Measurements from ENCODE around the gene THTPA.
"Not testable (repeated sequence)": the region's sequence is repeated elsewhere in the genome, so short reads cannot be mapped to it uniquely, and the experiment has no call there.

THTPA gene

DNA sequence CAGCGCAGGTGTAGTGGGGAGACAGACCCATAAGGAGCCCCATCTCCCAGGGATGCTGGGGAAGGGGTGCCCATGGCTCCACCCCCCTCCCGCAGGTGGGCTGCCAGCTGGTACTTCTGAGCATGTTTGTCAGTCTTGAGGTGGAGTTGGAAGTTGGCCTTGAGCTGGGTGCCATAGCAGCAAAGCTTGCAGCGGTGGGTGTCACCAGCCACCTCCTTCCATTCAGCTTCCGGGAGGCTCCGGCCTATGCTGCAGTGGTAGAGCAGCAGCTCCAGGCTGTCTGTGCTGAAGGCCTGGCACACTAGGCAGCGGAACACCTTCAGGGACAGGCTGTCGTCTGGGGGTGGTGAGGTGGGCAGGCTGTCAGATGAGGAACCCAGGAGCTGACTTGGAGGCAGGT lies 23.4 kb upstream of the THTPA start:
- in situ Hi-C loops (cut with MboI; ENCODE audit: low sequenced_read_pairs) = no loop called here

DNA sequence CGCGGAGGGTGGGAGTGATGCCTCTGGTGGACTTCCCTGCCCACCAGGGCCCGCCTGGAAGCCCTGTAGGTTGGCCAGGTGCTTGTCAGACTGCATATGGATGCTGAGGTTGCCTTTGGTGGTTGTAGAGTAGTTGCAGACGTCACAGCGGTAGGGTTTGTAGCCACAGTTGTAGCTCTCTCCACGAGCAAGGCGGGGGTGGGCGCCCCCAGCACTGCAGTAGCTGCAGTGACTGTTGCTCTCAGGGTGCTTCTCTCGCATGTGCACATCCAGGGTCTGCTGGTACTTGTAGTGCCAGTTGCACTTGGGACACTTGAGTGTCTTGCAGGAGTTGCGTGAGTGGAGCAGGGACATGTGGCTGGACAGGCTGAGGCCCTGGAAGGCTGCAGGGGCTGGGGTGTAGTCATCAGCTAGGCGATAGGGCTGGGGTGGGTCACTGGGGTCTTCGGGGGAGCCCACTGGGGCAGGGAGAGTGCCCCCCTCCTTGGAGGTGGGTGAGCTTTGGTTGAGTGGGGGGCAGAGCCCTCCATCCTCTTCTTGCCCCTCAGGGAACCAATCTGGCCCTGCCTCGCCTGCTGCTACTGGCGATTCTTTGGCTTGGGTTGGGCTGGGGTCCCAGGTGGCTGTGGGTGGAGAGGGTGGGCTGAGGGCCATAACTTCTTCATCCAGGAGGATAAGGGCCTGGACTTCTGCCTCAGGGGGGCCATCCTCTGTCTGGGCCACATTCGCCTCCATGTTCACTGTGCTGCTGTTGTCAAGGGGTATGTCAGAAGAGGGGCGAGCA lies 22.2 kb upstream of the THTPA start:
- in situ Hi-C loops (cut with MboI; ENCODE audit: low sequenced_read_pairs) = no loop called here

DNA sequence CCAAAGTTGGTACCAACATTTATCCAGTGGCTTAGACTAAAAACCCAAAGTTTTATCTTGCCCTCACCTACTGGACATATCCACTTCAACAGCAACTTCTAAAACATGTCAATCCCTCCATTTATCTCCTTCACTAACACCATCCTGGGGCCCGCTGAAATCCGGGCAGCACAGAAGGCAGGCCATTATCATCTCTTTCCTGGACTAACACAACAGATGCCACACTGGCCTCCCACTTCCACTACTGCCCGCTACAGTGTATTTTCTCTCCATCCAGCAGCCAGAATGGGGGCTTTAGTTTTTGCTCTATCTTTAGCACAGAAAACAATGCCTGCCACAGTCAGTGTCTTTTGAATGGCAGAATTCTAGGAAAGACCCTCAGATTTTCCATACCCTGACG lies 20.1 kb upstream of the THTPA start:
- in situ Hi-C loops (cut with MboI; ENCODE audit: low sequenced_read_pairs) = no loop called here

DNA sequence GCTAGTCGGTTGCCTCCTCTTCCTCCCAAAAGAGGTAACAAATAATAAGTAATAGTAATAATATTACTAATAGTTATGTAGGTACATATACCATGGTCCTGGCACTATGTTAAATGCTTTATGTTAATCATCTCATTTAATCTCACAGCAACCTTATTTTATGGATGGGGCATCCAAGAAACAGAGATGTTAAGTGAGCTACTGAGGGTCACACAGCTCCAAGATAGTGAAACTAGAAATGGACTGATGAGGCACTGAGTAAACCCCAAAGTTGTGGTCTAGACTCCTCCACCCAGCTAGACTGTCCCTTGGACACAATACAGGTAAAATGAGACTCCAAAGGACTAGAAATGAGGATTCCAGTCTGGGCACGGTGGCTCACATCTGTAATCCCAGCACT lies 19.6 kb upstream of the THTPA start:
- in situ Hi-C loops (cut with MboI; ENCODE audit: low sequenced_read_pairs) = no loop called here

DNA sequence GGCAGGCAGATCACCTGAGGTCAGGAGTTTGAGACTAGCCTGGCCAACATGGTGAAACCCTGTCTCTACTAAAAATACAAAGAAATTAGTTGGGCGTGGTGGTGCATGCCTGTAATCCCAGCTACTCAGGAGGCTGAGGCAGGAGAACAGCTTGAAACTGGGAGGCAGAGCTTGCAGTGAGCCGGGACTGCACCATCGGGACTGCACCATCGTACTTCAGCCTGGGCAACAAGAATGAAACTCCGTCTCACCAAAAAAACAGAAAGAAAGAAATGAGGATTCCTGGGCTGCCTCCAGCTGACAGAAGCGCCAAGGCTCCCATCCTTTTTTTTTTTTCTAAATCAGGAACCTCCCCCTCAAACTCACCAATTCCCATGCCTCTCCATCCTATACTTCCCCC lies 19.2 kb upstream of the THTPA start:
- in situ Hi-C loops (cut with MboI; ENCODE audit: low sequenced_read_pairs) = not testable (repeated sequence)

DNA sequence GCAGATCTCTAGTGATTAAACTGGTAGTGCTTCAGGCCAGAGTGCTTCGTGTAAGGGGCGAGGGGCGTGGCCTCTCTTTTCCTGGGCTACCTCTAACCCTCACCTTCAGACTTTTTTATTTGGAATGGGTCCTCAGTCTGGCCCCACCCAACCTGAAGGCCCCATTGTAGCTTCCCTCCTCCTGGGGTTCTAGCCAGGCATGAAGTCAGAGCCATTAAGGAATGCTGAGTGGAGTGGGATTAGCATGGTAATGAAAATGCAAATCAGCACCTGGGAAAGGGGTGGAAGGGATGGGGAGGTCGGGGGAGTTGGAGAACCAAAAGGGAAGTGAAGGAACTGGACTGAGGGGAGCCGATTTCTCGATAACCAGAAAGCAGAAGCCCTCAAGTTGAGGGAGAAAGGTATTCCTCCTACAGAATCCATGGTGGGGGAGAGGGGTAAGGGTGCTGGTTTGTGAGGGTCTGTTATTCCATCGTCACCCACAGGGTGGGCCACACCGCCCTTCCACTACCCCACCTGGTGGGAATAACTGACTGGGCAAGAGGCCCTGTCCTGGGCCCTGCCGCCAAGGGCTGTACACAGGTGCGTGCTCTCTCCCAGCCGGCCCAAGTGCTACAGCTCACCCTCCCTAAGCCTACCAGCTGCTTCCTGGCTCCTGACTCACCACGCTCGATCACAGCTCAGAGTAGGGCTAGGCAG lies 18.6 kb upstream of the THTPA start:
- in situ Hi-C loops (cut with MboI; ENCODE audit: low sequenced_read_pairs) = no loop called here

DNA sequence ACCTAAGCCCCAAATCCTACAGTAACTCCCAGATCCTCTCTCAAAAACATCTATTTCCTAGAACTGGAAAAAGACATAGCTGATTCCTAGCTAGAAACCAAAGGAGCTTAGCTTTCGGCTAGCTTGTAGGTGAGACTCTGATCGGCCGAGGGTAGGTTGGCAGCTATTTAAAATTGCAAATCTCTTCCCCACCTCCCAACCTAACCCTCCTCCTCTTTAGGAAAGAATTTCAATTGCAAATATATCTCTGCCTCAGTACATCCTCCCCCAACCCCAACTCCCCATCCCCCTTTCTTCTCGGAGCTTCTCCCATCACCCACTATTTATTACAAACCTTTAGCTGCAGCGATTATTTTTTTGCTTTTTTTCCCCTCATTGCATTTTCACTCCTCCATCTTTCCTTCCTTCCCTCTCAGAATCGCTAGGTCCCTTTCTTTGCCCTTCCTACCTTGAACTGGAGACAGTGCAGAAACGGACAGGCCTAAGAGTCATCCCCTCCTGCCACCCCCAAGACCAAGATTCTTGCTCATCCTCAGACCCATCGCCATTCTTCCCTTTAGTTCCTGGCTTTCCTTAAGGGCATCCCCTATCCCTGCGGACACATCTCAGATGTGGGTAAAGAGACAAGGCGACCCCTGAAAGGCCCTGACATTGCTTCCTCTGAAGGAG lies 17.9 kb upstream of the THTPA start:
- in situ Hi-C loops (cut with MboI; ENCODE audit: low sequenced_read_pairs) = no loop called here

DNA sequence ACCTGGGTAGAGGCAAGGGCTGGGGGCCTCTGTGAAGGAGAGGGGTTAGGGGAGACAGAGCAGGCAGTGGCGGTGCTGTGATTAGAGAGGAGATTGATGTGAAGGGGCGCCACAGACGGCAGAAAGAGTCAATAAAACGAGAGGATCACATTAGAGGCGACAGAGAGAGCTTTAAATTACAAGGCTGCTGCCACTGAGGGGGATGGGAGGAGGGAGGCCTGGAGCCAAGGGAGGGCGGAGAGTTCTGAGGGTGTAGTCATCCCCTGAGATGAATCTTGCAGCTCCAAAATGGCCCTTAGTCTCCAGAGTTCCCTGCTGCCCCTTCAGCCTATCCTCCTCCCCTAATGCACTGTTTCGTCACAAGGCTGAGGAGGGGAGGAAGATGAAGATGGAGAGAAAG lies 17.3 kb upstream of the THTPA start:
- in situ Hi-C loops (cut with MboI; ENCODE audit: low sequenced_read_pairs) = no loop called here

DNA sequence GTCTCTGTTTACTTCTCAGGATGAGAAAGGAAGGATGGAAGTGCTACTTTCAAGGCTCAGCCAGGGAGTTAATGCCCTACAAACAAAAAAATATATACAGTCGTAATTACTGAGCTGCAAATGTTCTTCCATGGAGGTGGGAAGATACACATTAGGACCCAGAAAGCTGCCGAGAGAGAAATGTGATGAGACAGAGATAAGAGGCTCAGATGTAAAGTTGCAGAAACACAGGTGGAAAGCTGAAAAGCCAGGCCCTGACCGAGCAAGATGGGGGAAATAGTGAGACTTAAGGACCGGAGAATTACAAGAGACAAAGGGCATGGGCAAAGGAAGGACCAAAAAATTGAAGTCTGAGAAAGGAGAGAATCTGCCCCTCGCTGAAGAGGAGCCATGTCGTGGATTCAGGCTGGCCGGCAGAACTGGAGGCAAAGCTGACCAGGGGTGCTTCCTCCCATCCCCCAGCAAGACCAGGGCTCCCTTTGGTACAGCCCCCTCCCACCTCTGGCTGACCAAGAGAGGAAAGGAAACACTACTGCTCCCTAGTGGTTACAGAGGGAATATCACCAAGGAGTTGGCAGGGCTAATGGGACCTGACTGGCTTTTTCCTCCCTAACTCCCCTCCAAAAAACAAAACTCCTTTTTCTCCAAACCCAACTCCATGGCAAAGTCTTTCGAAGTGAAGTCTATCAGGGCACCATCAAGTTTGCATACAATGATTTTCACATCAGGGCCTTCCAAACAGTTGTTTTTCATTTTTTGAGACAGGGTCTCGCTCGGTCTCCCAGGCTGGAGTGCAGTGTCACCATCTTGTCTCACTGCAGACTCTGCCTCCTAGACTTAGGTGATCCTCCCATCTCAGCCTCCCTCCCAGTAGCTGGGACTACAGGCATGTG lies 16.6 kb upstream of the THTPA start:
- in situ Hi-C loops (cut with MboI; ENCODE audit: low sequenced_read_pairs) = no loop called here

DNA sequence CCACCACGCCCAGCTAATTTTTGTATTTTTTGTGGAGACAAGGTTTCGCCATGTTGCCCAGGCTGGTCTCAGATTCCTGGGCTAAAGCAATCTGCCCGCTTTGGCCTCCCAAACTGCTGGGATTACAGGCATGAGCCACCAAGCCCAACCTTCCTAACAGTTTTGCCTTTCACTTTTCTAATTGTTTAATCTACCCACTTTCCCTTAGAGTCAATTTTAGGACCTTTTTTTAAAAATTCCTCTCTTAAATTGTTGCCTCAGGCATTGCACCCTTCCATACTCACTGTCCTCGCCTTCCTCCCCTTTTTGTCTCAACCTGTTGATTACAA lies 16.0 kb upstream of the THTPA start:
- in situ Hi-C loops (cut with MboI; ENCODE audit: low sequenced_read_pairs) = no loop called here

DNA sequence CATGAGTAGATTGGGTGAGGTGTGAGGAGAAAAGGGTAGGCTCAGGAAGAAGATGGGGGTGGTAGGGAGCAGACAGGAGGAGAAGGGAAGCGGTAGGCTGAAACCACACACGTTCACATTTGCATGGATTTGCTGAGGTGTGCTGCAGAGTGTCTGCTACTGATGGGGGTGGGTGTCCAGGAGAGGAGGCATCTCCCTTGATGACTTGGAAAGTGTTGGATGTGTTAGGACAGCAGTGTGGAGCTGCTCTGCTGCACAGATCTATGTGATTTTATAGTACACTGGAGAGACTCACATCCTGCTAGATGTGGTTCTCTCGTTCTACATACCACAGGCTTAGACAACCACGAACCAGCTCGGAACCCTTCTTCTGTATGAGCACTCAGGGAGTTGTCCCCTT lies 13.8 kb upstream of the THTPA start:
- in situ Hi-C loops (cut with MboI; ENCODE audit: low sequenced_read_pairs) = no loop called here

DNA sequence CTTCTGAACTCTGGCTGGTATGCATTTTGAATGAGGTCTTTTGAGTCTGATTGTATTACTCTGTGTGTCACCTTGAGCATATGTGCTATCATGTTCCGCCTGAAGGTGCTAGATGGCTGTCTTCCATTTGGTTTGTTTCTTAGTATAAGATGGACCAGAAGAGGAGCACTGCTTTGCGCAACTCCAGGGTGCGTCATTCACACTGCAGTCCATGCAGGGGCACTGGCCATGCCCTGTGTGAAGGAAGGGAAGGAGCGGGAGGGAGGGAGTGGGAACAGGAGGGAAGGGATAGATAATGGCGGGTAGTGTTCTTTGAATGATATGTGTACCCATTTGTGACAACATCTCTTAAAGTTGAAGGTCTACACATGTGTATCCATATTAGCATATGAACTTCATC lies 12.7 kb upstream of the THTPA start:
- in situ Hi-C loops (cut with MboI; ENCODE audit: low sequenced_read_pairs) = no loop called here

DNA sequence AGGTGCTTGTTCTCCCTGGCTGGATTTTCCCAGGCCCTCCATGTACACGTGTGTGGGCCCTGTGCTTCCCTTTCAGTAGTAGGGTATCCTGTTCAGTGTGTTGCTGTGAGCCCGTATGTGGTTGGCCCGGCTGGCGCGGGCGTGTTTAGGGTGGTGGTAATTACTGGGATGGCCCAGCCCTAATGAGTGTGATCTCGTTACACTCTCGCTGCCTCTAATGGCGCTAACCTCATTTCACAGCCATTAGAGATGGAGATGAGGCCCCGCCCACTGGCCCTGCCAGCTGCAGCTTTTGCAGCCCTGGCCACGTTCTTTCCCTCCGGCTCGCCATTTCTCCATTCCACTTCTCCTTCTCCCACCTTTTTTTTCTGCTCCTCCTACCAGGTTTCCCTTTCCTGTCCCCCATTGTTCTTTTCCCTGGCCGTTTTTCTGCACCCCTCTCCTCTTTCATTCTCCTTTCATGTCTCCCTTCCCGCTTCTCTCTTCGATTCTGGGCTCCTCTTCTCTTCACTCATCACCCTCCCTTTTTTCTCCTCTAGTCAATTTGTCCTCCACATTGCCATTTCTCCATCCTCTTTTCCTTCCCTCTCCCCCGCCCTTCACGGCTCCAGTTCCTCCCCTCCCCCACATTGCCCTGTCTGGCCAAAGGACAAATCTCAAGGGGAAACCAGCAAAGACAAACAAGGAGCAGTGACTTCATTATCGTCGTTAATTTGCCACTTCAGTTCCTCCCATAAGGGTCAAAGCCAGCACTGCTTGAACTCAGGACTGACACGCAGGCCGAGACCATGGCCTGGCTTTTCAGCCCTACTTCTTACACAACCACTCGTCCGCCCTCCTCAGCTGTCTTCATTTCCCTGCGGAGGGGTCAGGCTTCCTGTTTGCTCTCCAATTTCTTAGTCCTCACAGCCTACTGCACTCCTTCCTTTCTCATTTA lies 11.3 kb upstream of the THTPA start:
- in situ Hi-C loops (cut with MboI; ENCODE audit: low sequenced_read_pairs) = no loop called here

DNA sequence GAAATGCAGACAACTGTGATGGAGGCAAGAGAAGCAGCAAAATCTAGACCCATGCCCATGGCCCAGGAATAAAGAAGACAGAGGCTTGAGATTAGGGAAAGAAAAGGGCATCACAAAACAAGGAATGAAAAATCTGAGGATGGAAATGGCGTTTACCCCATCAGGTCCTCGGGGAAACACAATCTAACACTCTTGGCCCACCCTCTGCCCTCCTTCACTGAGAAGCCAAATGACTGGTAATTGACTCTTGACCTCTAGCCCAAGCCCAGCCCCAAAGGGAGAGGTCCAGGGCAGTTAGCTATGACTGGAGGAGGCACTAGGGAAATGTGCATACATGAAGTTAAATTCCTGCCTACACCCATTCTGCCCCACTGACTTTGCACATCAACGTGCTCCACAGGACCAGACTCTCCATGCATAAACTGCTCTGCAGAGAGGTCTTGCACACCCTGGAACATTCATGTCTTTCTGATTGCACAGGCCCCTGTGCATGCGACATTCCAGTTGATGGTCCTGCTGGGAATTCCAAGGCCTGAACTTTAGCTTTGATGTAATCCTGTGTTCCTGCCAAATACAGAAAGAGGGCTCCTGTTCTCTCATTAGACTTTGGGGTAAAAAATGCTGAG lies 10.2 kb upstream of the THTPA start:
- in situ Hi-C loops (cut with MboI; ENCODE audit: low sequenced_read_pairs) = no loop called here

DNA sequence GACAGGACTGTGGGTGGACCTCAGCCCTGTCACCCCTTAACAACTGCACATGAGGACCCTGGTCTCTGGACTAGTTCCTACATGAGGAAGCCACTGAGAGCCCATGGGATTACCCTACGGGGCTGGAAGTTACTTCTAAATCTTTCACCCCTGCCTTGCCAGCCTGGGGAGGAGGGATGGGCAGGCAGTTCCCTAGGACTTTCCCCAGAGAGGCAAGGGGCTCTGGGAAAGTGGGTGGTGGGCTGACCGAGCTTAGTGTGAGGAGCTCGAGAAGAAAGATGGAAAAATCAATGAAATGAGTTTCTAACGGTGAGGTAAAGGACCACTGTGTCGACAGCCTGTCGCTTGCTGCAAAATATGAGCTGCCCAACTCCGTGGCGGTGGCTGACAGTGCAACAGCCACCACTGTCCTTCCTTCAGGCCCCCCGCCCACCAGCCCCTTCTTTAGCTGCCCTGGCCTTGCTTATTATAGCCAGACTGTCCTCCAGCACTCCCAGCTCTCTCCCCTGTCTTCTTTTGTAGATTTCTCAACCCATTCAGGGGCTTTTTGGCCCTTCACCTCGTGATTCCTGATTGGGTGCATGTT lies 9.5 kb upstream of the THTPA start:
- in situ Hi-C loops (cut with MboI; ENCODE audit: low sequenced_read_pairs) = no loop called here

DNA sequence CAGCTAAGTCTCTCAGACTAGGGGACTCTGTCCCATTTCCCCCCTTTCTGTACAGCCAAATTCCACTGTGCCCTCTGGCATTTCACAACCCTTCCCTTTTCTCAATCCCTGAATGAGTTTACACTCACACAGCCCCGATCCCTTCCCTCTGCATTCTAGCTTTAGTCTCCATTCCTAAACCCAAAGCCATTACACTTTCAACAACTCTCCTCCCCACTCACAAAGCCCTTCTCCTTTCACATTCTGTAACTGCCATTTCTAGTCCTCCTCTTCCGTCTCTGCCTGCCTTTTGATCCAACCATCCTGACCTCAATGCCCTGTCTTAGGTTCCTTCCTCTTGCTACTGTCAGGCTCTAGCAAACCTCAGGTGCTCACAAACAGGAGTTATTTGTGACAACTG lies 8.1 kb upstream of the THTPA start:
- in situ Hi-C loops (cut with MboI; ENCODE audit: low sequenced_read_pairs) = no loop called here

DNA sequence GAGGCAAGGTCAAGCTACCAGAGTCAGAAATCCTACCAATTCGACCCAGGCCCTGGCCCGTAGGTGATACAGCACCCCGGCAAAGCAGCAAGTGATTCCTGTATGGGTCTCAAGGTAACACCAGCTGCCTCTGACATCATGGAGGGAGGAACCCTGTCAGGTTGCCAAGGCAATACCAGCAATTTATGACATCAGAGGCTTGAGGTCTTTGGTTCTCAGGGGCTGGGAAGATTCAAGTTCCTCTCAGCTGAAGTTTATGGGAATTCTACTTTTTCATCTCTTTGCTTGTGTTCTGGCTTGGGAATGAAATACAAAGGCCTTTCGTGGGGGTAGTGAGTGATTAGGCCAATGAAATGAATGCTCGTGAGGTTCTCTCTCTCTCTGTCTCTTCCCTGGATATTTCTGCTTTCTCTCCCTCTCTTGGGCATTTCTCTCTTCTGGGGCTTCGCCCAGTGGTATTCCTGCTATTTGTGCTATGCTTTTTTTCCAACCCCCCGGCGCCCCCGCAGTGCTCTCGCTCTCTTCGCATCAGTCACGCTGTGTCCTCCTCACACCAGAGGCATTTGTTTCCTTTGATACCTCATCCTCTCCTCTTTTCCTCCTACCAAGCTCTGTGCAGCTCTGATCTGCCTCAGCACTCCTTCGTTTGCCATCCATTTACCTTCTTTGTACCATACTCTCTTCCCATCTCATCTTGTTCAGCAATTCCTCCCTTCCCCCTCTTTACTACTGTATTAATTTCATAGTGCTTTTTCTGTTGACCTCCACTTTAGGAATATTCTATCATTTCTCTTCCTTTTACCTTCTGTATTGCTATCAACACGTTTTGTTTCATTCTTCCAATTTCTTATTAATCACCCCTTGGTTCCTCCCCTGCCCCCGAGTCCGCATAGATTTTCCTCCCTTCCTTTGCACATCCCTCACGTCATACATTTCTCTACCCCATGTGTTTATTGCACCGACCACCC lies 7.4 kb upstream of the THTPA start:
- in situ Hi-C loops (cut with MboI; ENCODE audit: low sequenced_read_pairs) = no loop called here

DNA sequence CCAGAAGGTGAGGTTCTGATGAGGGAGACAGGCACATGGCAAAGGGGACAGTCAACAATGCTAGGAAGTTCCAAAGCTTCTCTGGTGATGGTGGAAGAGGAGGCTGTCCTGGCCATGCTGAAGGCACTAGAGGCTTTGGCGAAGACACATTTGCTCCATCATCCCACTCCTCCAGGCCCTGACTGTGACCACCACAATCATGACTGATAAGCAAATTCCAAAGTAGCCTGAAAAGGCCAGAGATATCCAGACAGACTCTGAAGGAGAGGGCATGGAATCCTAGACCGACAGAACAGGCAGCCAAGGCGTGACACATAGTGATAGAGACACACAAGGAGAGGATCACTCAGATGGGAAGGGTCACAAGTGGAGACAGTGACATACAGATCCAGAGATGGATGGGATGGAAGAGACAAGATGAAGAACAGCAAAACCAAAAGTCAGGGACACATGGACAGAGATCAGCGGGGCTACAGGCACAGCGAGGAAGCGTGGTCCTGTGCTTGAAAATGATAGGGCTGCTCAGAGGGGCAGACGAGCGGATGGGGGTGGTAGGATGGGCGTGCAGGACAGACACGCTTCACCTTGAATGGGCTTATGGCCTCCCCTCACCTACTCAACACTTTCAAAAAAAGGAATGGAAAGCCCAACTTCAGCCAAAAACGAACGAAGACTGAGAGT lies 5.8 kb upstream of the THTPA start:
- in situ Hi-C loops (cut with MboI; ENCODE audit: low sequenced_read_pairs) = loop anchor here (10.0 kb wide), 1 partner anchor 65 kb away; no protein-coding TSS in a partner anchor

Data from HL-60/S4 treated with retinoic acid at 250 ng/mL for 4 days and 3 days (cell line).